AG04450 (cell line): ENCODE results near the gene TMEM271. TPM values are rescaled to one million over a fixed set of nuclear protein-coding genes. Genes with fewer than 3 reads are reported as not detected.

Source experiments
- CTCF ChIA-PET: fragments of 300-600, 350-600 bp; formaldehyde crosslinking; extraction: SDS; loops from one replicate; lab custom pipeline; 2022; ENCODE audit warnings: antibody characterized with exemption, inconsistent platforms; lab: Charles Lee
- POLR2A ChIA-PET: fragments of 350-600 bp; formaldehyde crosslinking; extraction: SDS; loops from one replicate; lab custom pipeline; 2021; ENCODE audit warnings: antibody characterized with exemption, inconsistent platforms; lab: Yijun Ruan, JAX
- DNase-seq: peaks from one replicate; pipeline ENCODE4 v3.0.0-alpha.2; 2011; ENCODE audit warnings: low read depth, low spot score
- H3K27ac ChIP-seq: one replicate; pipeline ENCODE4 v1.5.1; 2012; ENCODE audit warnings: low read depth, low read length, control low read depth
- H3K27me3 ChIP-seq: one replicate; pipeline ENCODE4 v1.6.0; 2012; ENCODE audit warnings: low read length; ENCODE audit not compliant: control insufficient read depth, insufficient read depth
- H3K4me3 ChIP-seq: 2 replicates; pipeline ENCODE4 v1.5.1; 2011; ENCODE audit warnings: mild to moderate bottlenecking, low read depth, low read length, control low read depth
- H3K9me3 ChIP-seq: 2 replicates; pipeline ENCODE4 v1.5.1; 2012; ENCODE audit warnings: low read length; ENCODE audit not compliant: control insufficient read depth, insufficient read depth
- polyA plus RNA-seq: library from polyadenylated mRNA; depleted of rRNA; stranded (reverse); fragments of >200 nt; gene quantifications from 2 replicates; pipeline ENCODE4 v1.2.3, GENCODE V29; 2011
- TF ChIP-seq, protein P1 (sequence below): IDR thresholded peaks from 2 replicates; pipeline ENCODE4 v1.5.1; 2011; ENCODE audit warnings: low read depth, low read length, control low read depth, inconsistent platforms

The TMEM271 gene
- polyA plus RNA-seq, 1 experiment: not detected

DNA sequence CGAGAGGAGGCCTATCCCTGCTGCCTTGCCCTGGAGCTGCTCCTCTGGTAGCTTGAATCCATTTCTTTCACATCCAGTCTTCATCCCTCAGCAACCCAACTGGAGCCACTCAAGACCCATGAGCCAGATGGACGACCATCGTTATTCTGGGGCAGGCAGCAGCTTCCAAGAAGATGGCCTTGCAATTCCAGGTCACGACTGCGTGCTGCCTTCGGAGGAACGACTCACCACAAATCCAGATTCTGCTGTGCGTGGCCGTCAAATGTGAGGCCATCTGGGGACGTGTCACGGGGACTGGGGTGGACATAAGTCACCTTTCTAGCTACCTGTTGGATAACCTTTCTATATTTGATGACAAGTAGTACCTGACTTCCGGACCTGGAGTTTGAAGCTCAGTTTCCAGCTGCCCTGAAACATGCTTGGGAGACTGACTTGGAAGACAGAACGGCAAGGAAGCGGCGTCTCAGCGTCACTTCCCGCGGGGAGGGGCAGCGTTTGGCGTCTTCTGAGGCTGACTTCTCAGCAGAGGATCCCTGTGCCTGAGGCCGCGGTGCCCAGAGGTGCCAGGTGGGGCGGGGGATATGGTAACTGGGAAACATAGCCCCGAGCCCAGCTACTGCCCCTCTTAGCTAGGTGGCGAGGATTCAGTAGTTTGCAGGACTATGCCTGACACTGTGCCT lies 11.7 kb upstream of the TMEM271 start:
- H3K27ac ChIP-seq: no peak overlapping the region
- ChIA-PET CTCF (no interaction called here), POLR2A (no interaction called here)
- TF ChIP-seq, protein P1, sequence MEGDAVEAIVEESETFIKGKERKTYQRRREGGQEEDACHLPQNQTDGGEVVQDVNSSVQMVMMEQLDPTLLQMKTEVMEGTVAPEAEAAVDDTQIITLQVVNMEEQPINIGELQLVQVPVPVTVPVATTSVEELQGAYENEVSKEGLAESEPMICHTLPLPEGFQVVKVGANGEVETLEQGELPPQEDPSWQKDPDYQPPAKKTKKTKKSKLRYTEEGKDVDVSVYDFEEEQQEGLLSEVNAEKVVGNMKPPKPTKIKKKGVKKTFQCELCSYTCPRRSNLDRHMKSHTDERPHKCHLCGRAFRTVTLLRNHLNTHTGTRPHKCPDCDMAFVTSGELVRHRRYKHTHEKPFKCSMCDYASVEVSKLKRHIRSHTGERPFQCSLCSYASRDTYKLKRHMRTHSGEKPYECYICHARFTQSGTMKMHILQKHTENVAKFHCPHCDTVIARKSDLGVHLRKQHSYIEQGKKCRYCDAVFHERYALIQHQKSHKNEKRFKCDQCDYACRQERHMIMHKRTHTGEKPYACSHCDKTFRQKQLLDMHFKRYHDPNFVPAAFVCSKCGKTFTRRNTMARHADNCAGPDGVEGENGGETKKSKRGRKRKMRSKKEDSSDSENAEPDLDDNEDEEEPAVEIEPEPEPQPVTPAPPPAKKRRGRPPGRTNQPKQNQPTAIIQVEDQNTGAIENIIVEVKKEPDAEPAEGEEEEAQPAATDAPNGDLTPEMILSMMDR: no peak
- no peak for DNase-seq
- H3K4me3 ChIP-seq: no peak overlapping the region
- H3K9me3 ChIP-seq: peaks cover 23% of the 10 kb centered on the region
- no peaks in the 10 kb centered on the region for H3K27me3 ChIP-seq

DNA sequence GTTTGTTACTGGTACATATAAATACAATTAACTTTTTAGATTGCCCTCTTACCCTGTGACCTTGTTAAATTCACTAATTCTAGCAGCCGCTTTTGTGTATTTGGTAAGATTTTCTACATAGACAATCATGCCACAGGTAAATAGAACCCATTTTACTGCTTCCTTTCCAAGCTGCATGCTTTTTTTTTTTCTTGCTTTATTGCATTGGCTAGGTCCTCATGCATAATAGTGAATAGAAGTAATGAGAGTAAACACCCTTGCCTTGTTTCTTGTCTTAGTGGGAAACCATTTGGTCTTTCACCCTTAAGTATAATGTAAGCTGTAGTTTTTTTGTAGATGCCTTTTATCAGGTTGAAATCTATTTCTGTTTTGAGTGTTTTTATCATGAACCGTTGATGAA lies 7.7 kb upstream of the TMEM271 start:
- no peak overlapping the region for H3K4me3 ChIP-seq
- H3K27ac ChIP-seq: no peak overlapping the region
- H3K9me3 ChIP-seq: peaks cover 10% of the 10 kb centered on the region
- H3K27me3 ChIP-seq: peaks cover 16% of the 10 kb centered on the region
- no peak for DNase-seq
- TF ChIP-seq, protein P1: no peak
- ChIA-PET POLR2A (interaction anchor here (0.6 kb wide), 1 partner anchor 455 kb away, joined by 5 read pairs; no protein-coding TSS in a partner anchor), CTCF (no interaction called here)

DNA sequence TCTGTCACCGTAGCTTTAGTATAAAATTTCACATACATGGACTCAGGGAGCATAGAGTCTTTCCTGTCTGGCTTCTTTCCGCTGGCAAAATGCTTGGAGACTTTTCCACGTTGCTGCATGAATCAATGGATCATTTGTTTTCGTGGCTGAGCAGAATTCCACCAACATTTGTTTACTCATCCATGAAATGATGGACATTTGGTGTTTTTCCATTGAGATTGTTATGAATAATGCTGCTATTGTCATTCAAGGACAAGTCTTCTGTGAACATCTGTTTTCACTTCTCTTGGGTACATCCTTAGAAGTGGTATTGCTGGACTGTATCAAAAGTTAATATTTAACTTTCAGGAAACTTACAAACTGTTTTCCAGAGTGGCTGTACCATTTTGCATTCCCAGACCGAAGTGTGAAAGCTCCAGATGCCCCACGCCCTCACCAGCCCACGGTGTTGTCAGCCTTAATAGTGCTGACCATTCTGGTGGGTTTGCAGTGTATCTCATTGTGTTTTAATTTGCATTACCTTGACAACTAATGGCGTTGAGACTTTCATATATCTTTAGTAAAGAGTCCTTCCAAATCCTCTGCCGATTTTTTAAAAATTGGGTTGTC lies 5.8 kb upstream of the TMEM271 start:
- ChIA-PET POLR2A (no interaction called here), CTCF (no interaction called here)
- Histone ChIP-seq H3K27me3 (peaks cover 35% of the 10 kb centered on the region), H3K9me3 (no peaks in the 10 kb centered on the region; the same call in 1 of the 2 replicates), H3K27ac (no peak overlapping the region), H3K4me3 (no peak overlapping the region)
- DNase-seq: no peak
- TF ChIP-seq, protein P1: no peak

DNA sequence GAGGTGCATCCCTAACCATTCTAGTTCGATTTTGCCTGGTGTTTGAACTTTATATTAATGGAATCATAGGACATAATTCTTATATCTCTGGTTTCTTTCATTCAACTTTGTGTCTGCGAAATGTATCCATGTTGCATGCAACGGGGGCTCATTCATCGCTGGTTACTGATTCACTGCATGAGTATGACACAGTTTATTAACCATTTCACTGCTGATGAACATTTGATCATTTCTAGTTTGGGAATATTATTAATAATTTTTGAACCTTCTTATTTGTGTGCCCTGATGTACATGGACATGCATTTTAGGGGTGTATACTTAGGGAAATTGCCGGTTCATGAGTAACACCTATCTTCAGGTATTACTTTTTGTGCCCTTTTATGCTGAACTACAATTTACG lies 5.1 kb upstream of the TMEM271 start:
- TF ChIP-seq, protein P1: no peak
- Histone ChIP-seq H3K4me3 (no peak overlapping the region), H3K27me3 (peaks cover 35% of the 10 kb centered on the region), H3K9me3 (no peaks in the 10 kb centered on the region; the same call in 1 of the 2 replicates), H3K27ac (no peak overlapping the region)
- ChIA-PET POLR2A (no interaction called here), CTCF (no interaction called here)
- no peak for DNase-seq

DNA sequence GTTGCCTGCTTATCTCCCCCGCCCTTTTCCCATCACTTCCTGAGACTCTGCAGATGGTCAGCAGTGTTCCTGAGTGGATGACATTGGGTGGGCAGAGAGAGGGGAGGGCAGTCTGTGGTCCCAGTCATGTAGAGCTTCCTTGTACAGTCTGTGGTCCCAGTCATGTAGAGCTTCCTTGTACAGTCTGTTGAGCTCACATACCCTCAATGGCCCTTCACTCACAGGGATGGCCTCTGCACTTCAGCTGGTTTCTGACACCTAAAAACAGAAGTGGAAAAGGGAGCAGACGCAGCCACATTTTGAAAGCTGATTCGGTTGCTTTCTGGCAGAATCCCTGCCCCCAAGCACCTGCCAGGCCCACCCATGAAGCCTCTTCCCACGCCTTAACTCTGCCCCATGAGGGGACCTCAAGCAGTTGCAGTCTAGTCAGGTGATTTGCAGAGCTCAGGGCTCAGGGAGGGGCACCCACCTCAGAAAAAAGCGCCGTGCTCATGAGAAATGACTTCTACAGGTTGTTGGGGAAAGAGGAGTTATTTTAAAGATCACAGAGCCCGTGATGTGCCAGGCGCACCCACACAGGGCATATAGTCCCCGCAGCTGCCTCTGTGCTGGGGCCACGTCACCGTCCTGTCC lies 3.6 kb upstream of the TMEM271 start:
- Histone ChIP-seq H3K9me3 (no peaks in the 10 kb centered on the region; the same call in 1 of the 2 replicates), H3K4me3 (no peak overlapping the region), H3K27ac (no peak overlapping the region), H3K27me3 (peaks cover 35% of the 10 kb centered on the region)
- TF ChIP-seq, protein P1: no peak
- ChIA-PET CTCF (no interaction called here), POLR2A (no interaction called here)
- no peak for DNase-seq
